HG03520 (cell line): ENCODE data around the gene SLITRK1.

ENCODE experiments used
- ATAC-seq: cut with Tn5 transposase; IDR thresholded peaks from one replicate; pipeline ENCODE4 v1.9.1; 2021; ENCODE audit warnings: mild to moderate bottlenecking, moderate library complexity; ENCODE audit not compliant: unreplicated experiment

Gene SLITRK1

GRCh38 chr13:83881917-83882605, at the start of gene SLITRK1:
Gene SLITRK1, minus strand, starts transcription at chr13:83882474. Its CDS starts 967 bp downstream, at chr13:83881507.
- no peak for ATAC-seq

DNA sequence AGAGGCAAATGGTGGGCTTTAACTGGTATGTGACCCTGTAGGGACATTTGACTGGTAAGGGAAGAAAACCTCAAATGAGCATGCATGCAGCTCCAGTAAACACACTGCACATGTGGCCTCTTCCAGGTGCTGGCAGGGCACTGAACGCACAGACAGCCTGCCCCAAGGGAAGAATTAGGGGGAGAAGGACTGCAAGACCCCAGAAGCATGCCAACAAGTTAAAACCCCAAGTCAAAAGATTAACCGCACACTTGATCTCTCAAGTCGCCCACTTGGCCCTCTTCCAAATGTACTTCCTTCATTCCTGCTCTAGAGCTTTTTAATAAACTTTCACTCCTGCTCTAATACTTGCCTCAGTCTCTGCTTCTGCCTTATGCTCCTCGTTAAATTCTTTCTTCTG, 46.9 kb upstream of the SLITRK1 start:
- no peak for ATAC-seq

GRCh38 chr13:83919775-83920174, 37.5 kb upstream of the SLITRK1 start:
- ATAC-seq: no peak

GRCh38 chr13:83914368-83914767, 32.1 kb upstream of the SLITRK1 start:
- ATAC-seq: no peak

DNA sequence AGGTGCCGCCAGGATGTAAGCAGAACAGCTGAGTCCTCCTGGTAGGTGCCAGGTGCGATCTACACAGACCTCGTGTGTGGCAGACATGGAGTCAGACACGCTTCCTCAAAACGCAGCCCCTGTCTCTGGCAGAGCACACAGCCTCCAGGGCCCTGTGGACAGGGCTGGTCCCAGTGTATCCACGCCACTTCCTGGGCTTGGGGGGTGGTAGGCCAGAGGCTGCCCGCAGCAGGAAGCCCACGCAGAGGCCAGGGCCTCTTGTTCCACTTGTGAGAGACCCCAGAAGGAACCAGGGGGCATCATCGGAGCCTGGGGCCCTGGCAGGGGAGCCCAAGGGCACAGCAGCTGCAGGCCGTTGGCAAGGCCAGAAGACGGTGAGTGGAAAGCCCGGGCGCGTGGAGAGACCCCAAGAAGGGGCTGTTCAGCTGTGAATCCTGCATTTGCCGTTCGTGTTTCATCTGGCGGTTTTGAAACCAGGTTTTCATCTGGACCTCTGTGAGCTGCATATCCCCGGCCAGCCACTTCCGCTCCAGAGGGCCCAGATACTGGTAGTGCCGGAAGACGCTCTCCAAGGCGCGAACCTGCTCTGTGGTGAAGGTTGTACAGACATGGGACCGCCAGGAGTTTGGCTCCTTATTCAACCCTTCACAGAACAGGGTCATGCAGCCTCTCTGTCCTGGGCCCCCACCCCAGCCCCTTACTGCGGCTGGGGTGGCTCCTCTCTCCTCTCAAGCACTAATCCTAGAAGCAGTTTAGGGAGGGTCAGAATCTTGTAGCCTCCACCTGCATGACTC, 25.1 kb upstream of the SLITRK1 start:
- ATAC-seq: no peak

DNA sequence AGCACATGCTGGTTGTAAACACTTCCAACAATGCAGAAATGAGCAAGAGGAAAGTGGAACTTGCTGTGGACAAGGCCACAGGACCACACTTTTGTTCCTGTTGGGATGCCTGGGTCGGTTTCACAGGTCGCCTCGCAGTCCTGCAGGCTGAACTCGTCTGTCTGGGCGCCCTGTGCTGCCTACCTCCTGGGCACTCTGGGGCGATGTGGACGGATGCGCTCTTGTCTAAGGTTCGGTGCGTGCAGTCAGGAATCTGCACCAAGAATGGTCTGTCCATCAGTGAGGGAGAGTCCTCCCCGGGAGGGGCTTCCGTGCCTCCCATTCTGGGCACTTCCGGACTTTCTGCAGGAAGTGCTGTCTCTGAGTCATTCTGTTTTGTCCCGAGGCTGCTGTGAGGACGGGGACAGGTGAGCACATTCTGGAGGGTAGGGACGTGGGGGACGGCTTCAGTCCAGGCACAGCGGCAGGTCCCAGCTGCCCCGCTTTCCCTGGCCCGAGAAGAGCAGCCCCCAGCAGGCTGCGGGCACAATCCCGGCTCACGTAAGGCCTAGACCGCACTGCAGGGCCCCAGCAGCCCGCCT, 24.1 kb upstream of the SLITRK1 start:
- ATAC-seq: no peak

DNA sequence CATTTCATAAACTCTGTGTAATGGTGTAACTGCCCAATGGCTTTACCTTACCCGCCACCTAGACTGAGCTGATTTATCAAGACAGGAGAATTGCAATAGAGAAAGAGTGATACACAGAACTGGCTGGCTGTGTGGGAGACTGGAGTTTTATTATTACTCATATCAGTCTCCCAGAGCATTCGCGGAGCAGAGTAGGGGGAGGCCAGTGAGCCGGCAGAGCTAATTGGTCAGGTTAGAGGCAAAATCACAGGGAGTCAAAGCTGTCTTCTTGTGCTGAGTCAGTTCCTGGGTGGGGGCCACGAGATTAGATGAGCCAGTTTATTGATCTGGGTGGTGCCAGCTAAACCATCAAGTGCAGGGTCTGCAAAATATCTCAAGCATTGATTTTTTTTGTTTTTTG, 23.4 kb upstream of the SLITRK1 start:
- ATAC-seq: no peak

- ATAC-seq: no peak
Observed at GRCh38 chr13:83895994-83896580, 13.8 kb upstream of the SLITRK1 start.

DNA sequence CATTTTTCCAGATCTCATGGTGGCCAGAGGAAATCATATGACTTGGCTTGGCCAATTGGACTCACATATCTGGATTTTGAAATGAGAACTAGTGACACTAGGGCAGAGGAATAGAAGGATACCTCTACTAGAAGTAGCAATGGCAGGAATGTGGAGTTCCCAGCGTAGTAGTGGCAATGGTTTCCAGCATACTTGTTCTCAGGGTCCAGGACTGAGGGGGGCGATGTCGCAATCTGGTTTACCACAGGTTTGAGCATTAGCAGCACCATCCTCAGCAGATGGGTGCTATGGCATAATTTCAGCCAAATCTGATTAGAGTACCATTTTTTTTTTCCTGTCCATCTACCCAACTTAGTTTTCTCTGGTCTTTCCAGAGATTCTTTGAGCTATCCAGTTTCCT, 8.1 kb upstream of the SLITRK1 start:
- no peak for ATAC-seq

DNA sequence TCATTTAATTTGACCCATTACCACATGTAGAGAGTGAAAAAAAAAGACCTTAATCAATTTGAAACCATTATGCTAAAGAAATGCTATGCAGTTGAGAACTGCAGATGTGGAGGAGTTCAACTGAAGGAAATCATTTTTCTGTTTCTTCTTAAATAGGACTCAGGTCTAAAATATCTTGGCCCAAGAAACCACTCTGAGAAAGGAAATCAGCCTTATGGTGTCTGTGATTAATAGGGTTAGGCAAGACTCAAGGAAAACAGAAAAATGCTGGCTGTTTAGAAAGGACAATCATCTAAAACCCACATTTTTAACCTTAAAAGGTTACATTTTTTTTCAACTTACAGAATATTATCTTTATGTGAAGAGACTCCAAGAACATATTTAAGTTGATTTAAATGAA, 1.9 kb upstream of the SLITRK1 start:
- no peak for ATAC-seq

GRCh38 chr13:83883061-83883523, 818 bp upstream of the SLITRK1 start:
- no peak for ATAC-seq

- no peak for ATAC-seq
Observed at GRCh38 chr13:83882606-83882959, 309 bp upstream of the SLITRK1 start.

DNA sequence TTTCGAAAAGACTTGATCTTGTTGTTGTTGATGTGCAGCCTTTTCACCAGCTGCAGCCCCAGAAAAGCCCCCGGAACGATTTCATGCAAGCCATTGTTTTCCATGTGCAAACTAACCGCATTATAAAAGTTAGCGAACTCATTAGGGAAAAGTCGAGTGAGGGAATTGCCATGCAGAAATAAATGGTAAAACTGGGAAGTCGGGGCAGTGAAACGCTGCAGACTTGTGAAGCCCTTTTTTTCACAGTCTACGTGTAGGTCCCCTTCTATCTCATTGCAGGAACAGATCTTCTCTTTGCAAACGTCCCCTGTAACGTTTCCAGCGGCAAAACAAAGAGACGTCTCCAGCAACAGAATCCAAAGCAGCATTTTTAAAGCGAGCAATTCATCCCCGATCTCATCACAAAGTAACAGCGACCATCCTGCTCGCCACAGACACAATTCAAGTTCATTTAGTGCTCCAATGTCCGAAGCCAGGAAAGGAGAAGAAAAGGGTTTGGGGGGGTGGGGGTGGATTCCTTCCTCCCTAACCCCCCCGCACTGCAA, 1.1 kb downstream of the SLITRK1 start:
- no peak for ATAC-seq

- no peak for ATAC-seq
Observed at GRCh38 chr13:83880275-83881139, 1.8 kb downstream of the SLITRK1 start.

DNA sequence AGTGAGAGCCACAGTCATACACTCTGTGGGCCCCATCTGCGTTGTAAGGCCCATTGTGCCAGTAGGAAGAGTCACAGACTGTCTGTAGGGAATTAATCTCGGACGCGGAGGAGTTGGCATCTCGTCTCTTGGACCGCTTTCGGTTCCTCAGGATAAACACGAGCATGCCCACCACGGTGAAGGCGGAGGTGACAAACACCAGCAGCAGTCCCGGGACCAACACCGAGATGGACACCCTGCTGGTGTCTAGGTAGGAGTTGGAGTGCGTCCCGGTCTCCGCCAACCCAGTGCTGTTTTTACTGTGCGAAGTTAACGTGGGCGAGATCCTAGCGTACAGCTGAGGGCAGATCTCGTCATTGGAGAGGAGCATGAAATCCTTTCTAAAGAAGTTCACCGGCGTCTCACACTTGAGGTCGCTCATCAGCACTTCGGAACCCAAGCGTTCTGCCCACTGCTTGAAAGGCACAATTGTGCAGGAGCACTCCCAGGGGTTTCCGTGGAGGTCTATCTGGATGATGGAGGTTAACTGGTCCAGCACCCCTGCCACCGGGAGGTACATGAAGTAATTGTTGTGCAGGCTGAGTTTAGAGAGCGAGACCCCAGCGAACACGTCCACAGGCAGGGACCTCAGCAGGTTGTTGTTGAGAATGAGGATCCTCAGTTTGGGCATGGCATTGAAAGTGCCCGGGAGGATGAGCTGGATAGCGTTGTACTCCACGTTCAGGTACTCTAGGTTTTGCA, 2.7 kb downstream of the SLITRK1 start:
- ATAC-seq: no peak

GRCh38 chr13:83878691-83879430, 3.4 kb downstream of the SLITRK1 start:
- ATAC-seq: no peak

GRCh38 chr13:83877651-83878355, 4.5 kb downstream of the SLITRK1 start:
- no peak for ATAC-seq

GRCh38 chr13:83876546-83876945, 5.7 kb downstream of the SLITRK1 start:
- peak; percentile 75 for ATAC-seq
